ENCODE data around the gene NHLH1. TPM values are rescaled to one million over a fixed set of nuclear protein-coding genes. Genes with fewer than 3 reads are reported as not detected.

The NHLH1 gene
- polyA plus RNA-seq, 3 donors = 1.0 TPM; not detected in 2

DNA sequence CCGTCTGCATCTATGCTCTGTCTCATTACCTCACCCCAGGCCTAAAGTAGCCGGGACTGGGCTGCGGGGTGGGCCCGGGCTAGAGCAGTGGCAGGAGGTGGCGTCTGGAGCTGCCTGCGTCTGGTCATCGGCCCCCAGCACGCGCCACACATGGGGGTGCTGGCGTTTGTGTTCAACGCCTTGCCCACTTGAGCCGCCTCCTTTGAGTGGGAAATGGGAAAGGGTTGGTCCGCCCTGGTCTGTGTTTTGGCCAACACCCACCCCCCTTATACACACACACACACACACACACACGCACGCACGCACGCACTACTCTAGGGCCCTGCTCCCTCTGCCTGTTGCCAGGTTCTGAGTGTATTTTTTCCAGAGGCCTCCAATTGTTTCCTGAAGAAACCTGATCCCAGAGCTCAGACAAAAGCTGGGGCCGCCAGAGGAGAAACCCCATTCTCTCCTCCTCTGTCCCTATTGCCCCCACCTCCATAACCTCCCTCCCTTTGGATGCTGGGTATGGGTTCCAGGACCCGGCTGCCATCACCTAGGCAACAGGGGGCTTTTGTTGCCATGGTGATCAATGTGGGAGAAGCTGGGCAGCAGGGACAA, 43.6 kb downstream of the NHLH1 start:
- Histone ChIP-seq H3K36me3 (replicated peaks in 1 of 2; ENCODE audit: control insufficient read depth in 1 of 2, insufficient read depth in 2 of 2, low read length in 2 of 2) (no peaks in the 10 kb centered on the region), H4K20me1 (ENCODE audit: insufficient read depth, low read length) (no peaks in the 10 kb centered on the region), H3K4me1 (ENCODE audit: control insufficient read depth in 1 of 2, insufficient read depth in 2 of 2, low read length in 2 of 2) (no peaks in the 10 kb centered on the region), H2AFZ (ENCODE audit: insufficient read depth, low read depth, low read length, poor library complexity, severe bottlenecking) (no peak overlapping the region), H3K27ac (ENCODE audit: low read depth in 1 of 2, low read length in 2 of 2) (no peak overlapping the region), H3K27me3 (ENCODE audit: control insufficient read depth in 2 of 2, insufficient read depth in 2 of 2, low read length in 2 of 2) (no peaks in the 10 kb centered on the region), H3K9me3 (replicated peaks in 1 of 2; ENCODE audit: control insufficient read depth in 1 of 2, insufficient read depth in 1 of 2, low read length in 2 of 2) (no peaks in the 10 kb centered on the region), H3K4me2 (replicated peaks; ENCODE audit: extremely low read depth, low read length, poor library complexity, severe bottlenecking) (no peak overlapping the region), H3K9ac (ENCODE audit: insufficient read depth, low read length, poor library complexity, severe bottlenecking) (no peak overlapping the region), H3K79me2 (ENCODE audit: insufficient read depth, low read length) (no peaks in the 10 kb centered on the region), H3K4me3 (replicated peaks in 1 of 3; ENCODE audit: low read depth in 2 of 3, low read length in 3 of 3) (no peak overlapping the region)
- Mint-ChIP-seq H3K36me3 (no peaks in the 10 kb centered on the region), H3K27ac (no peak overlapping the region), H3K4me1 (no peaks in the 10 kb centered on the region), H3K27me3 (ENCODE audit: low read depth in 3 of 3) (peaks cover 0 to 5% (median 3%) of the 10 kb centered on the region in 3 donors), H3K9me3 (no peaks in the 10 kb centered on the region), H3K4me3 (no peak overlapping the region)
- DNase-seq = no peak
- intact Hi-C loops (cut with micrococcal nuclease) = no loop called here
- TF ChIP-seq, protein P1, sequence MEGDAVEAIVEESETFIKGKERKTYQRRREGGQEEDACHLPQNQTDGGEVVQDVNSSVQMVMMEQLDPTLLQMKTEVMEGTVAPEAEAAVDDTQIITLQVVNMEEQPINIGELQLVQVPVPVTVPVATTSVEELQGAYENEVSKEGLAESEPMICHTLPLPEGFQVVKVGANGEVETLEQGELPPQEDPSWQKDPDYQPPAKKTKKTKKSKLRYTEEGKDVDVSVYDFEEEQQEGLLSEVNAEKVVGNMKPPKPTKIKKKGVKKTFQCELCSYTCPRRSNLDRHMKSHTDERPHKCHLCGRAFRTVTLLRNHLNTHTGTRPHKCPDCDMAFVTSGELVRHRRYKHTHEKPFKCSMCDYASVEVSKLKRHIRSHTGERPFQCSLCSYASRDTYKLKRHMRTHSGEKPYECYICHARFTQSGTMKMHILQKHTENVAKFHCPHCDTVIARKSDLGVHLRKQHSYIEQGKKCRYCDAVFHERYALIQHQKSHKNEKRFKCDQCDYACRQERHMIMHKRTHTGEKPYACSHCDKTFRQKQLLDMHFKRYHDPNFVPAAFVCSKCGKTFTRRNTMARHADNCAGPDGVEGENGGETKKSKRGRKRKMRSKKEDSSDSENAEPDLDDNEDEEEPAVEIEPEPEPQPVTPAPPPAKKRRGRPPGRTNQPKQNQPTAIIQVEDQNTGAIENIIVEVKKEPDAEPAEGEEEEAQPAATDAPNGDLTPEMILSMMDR (IDR thresholded peaks at IDR 0.05) = no peak
- WGBS (ENCODE audit: insufficient coverage) = 94% methylated on average over 10 of the region's 19 CpGs

DNA sequence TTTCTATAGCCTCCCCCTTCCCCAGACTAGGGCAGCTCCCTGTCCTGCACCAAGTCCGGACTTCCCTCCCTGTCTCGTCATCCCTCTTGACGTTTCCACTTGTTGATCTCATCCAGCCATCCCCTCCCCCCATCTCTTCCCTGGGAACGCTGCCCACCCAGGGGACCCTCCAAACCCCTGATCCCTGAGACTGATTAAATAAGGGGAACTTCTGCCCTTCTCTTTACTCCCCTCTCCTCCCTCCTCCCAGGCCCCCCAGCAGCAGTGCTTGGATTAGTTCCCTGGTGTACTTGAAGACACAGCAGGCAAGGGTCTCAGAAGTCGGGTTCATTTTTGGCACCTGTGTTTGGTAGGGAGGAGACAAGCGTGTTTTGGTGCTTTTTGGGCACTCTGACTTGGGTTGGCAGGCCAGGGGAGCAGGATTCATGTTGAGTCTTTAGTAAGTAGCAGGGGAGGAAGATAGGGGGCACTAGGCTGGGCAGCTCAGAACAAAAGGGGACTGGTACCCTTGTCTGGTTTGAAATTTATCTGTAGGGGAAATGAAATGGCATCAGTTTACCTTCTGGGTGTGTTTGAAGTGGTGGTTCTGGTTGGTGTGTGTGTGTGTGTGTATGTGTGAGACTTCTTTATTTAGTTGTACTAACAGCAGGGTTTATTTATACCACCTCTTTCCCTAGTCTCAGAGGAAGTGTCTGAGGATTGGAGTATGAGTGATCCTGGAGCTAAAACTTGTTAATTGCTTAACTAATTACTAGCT, 44.6 kb downstream of the NHLH1 start:
- H3K4me1 ChIP-seq (ENCODE audit: control insufficient read depth in 1 of 2, insufficient read depth in 2 of 2, low read length in 2 of 2) = no peaks in the 10 kb centered on the region
- Mint-ChIP-seq H3K36me3 (no peaks in the 10 kb centered on the region), H3K27me3 (ENCODE audit: low read depth in 3 of 3) (peaks cover 0 to 1% (median 0%) of the 10 kb centered on the region in 3 donors), H3K9me3 (no peaks in the 10 kb centered on the region), H3K27ac (no peak overlapping the region), H3K4me3 (no peak overlapping the region), H3K4me1 (no peaks in the 10 kb centered on the region)
- no peak overlapping the region for H3K4me3 ChIP-seq (replicated peaks in 1 of 3; ENCODE audit: low read depth in 2 of 3, low read length in 3 of 3)
- no peak overlapping the region for H3K9ac ChIP-seq (ENCODE audit: insufficient read depth, low read length, poor library complexity, severe bottlenecking)
- H3K36me3 ChIP-seq (replicated peaks in 1 of 2; ENCODE audit: control insufficient read depth in 1 of 2, insufficient read depth in 2 of 2, low read length in 2 of 2) = no peaks in the 10 kb centered on the region
- H2AFZ ChIP-seq (ENCODE audit: insufficient read depth, low read depth, low read length, poor library complexity, severe bottlenecking) = no peak overlapping the region
- H3K27me3 ChIP-seq (ENCODE audit: control insufficient read depth in 2 of 2, insufficient read depth in 2 of 2, low read length in 2 of 2) = no peaks in the 10 kb centered on the region
- no peaks in the 10 kb centered on the region for H3K9me3 ChIP-seq (replicated peaks in 1 of 2; ENCODE audit: control insufficient read depth in 1 of 2, insufficient read depth in 1 of 2, low read length in 2 of 2)
- no peak for DNase-seq
- H4K20me1 ChIP-seq (ENCODE audit: insufficient read depth, low read length) = no peaks in the 10 kb centered on the region
- TF ChIP-seq, protein P1 (IDR thresholded peaks at IDR 0.05) = no peak
- no peak overlapping the region for H3K27ac ChIP-seq (ENCODE audit: low read depth in 1 of 2, low read length in 2 of 2)
- intact Hi-C loops (cut with micrococcal nuclease) = no loop called here
- no peaks in the 10 kb centered on the region for H3K79me2 ChIP-seq (ENCODE audit: insufficient read depth, low read length)
- no peak overlapping the region for H3K4me2 ChIP-seq (replicated peaks; ENCODE audit: extremely low read depth, low read length, poor library complexity, severe bottlenecking)
- 80% methylated on average over 2 of the region's 6 CpGs for WGBS (ENCODE audit: insufficient coverage)

Measured in CD14-positive monocyte (primary cell).